HG03025 (cell line): Measurements from ENCODE around the gene JADE2.

ENCODE experiments used
- ATAC-seq: cut with Tn5 transposase; IDR thresholded peaks from one replicate; pipeline ENCODE4 v1.9.1; 2021; ENCODE audit warnings: mild to moderate bottlenecking, moderate library complexity; ENCODE audit not compliant: unreplicated experiment, low FRiP score

JADE2 gene

GRCh38 chr5:134566741-134567221, 41.3 kb downstream of the JADE2 start:
- no peak for ATAC-seq

- no peak for ATAC-seq
Measured at GRCh38 chr5:134567641-134568336, 42.3 kb downstream of the JADE2 start.

- ATAC-seq: no peak
Measured at GRCh38 chr5:134568337-134568700, 42.8 kb downstream of the JADE2 start.

- ATAC-seq: no peak
Measured at GRCh38 chr5:134568761-134569695, 43.6 kb downstream of the JADE2 start.

GRCh38 chr5:134569758-134570364, 44.4 kb downstream of the JADE2 start:
- ATAC-seq: no peak

GRCh38 chr5:134570365-134570758, 44.9 kb downstream of the JADE2 start:
- no peak for ATAC-seq

GRCh38 chr5:134570886-134571285, 45.4 kb downstream of the JADE2 start:
- ATAC-seq: no peak

- no peak for ATAC-seq
Measured at GRCh38 chr5:134571693-134572405, 46.4 kb downstream of the JADE2 start.

GRCh38 chr5:134572811-134573210, 47.3 kb downstream of the JADE2 start:
- no peak for ATAC-seq

GRCh38 chr5:134574521-134574920, 49.1 kb downstream of the JADE2 start:
- ATAC-seq: no peak

GRCh38 chr5:134575316-134575715, 49.8 kb downstream of the JADE2 start:
- no peak for ATAC-seq

- no peak for ATAC-seq
Measured at GRCh38 chr5:134576386-134577021, 51.0 kb downstream of the JADE2 start.

- ATAC-seq: no peak
Measured at GRCh38 chr5:134577022-134577795, 51.7 kb downstream of the JADE2 start.

- no peak for ATAC-seq
Measured at GRCh38 chr5:134577796-134578577, 52.5 kb downstream of the JADE2 start.

GRCh38 chr5:134578578-134579283, 53.3 kb downstream of the JADE2 start:
- ATAC-seq: no peak

GRCh38 chr5:134579284-134579771, 53.9 kb downstream of the JADE2 start:
- ATAC-seq: no peak

GRCh38 chr5:134580001-134580460, 54.6 kb downstream of the JADE2 start:
- no peak for ATAC-seq
